ENCODE data around the gene SRSF12. TPM values are rescaled to one million over a fixed set of nuclear protein-coding genes. Genes with fewer than 3 reads are reported as not detected.

The SRSF12 gene
- polyA plus RNA-seq, 1 experiment: 0.04 TPM

- peak overlapping the region; percentile 99 for H3K4me3 ChIP-seq (ENCODE audit: low read depth, low read length)
- peak overlapping the region; percentile 98 for H3K27ac ChIP-seq (ENCODE audit: low read depth, low read length)
- DNase-seq (ENCODE audit: low read depth, low spot score): peak; percentile 91
- H3K9me3 ChIP-seq (ENCODE audit: control insufficient read depth, insufficient read depth, low read length): no peaks in the 10 kb centered on the region; the same call in 1 of the 2 replicates
- CTCF ChIA-PET: interaction anchor here (0.6 kb wide), 1 partner anchor 91 kb away, joined by 4 read pairs; no protein-coding TSS in a partner anchor
- TF ChIP-seq CTCF (IDR thresholded peaks at IDR 0.05; ENCODE audit: low read depth, low read length): no peak
- POLR2A ChIA-PET: interaction anchor here (1.0 to 2.4 kb wide), 2 partner anchors 118 to 271 kb away, joined by 3 to 13 read pairs; partner anchors contain the start of genes RNGTT and UBE2J1
- no peaks in the 10 kb centered on the region for H3K27me3 ChIP-seq (ENCODE audit: control insufficient read depth, insufficient read depth, low read length)
Observed at GRCh38 chr6:89081423-89082322, 36.2 kb downstream of the SRSF12 start.

GRCh38 chr6:89081129-89081422, 36.8 kb downstream of the SRSF12 start:
- no peak for DNase-seq (ENCODE audit: low read depth, low spot score)
- ChIA-PET POLR2A (interaction anchor here (0.6 to 2.4 kb wide), 9 partner anchors 14 to 217 kb away, joined by 3 to 21 read pairs (median 8); partner anchors contain the start of genes PM20D2 and RNGTT), CTCF (interaction anchor here (0.6 to 5.2 kb wide), 3 partner anchors 91 to 162 kb away, joined by 4 to 36 read pairs (median 4); no protein-coding TSS in a partner anchor)
- Histone ChIP-seq H3K9me3 (ENCODE audit: control insufficient read depth, insufficient read depth, low read length) (no peaks in the 10 kb centered on the region; the same call in 1 of the 2 replicates), H3K4me3 (ENCODE audit: low read depth, low read length) (peak overlapping the region; percentile 99), H3K27ac (ENCODE audit: low read depth, low read length) (peak overlapping the region; percentile 98), H3K27me3 (ENCODE audit: control insufficient read depth, insufficient read depth, low read length) (peaks cover 3% of the 10 kb centered on the region)
- no peak for TF ChIP-seq CTCF (IDR thresholded peaks at IDR 0.05; ENCODE audit: low read depth, low read length)

- CTCF ChIA-PET: interaction anchor here (0.6 to 5.2 kb wide), 6 partner anchors 44 to 163 kb away, joined by 4 to 36 read pairs (median 4); no protein-coding TSS in a partner anchor
- DNase-seq (ENCODE audit: low read depth, low spot score): peak; percentile 99
- H3K4me3 ChIP-seq (ENCODE audit: low read depth, low read length): peak within 1 kb of the TSS; percentile 99
- TF ChIP-seq CTCF (IDR thresholded peaks at IDR 0.05; ENCODE audit: low read depth, low read length): no peak
- H3K27me3 ChIP-seq (ENCODE audit: control insufficient read depth, insufficient read depth, low read length): peaks cover 3% of the 10 kb centered on the region
- peak within 1 kb of the TSS; percentile 98 for H3K27ac ChIP-seq (ENCODE audit: low read depth, low read length)
- no peaks in the 10 kb centered on the region; the same call in 1 of the 2 replicates for H3K9me3 ChIP-seq (ENCODE audit: control insufficient read depth, insufficient read depth, low read length)
- POLR2A ChIA-PET: interaction anchor here (0.6 to 2.4 kb wide), 18 partner anchors 11 to 272 kb away, joined by 3 to 21 read pairs (median 5); partner anchors contain the start of genes PM20D2, RNGTT and UBE2J1
Observed at GRCh38 chr6:89080281-89081128, 37.4 kb downstream of the SRSF12 start, which contains the start of gene PNRC1. PNRC1 (plus strand) TSS chr6:89080751; CDS start chr6:89080895, 144 bp downstream.

GRCh38 chr6:89079511-89080234, 38.2 kb downstream of the SRSF12 start:
- no peak for TF ChIP-seq CTCF (IDR thresholded peaks at IDR 0.05; ENCODE audit: low read depth, low read length)
- DNase-seq (ENCODE audit: low read depth, low spot score): no peak
- POLR2A ChIA-PET: interaction anchor here (0.8 to 2.4 kb wide), 12 partner anchors 10 to 273 kb away, joined by 3 to 21 read pairs (median 5); partner anchors contain the start of genes PM20D2, RNGTT and UBE2J1

More at GRCh38 chr6:89079511-89080234, 38.2 kb downstream of the SRSF12 start:
- Histone ChIP-seq H3K9me3 (ENCODE audit: control insufficient read depth, insufficient read depth, low read length) (no peaks in the 10 kb centered on the region; the same call in 1 of the 2 replicates), H3K27ac (ENCODE audit: low read depth, low read length) (peak overlapping the region; percentile 62), H3K4me3 (ENCODE audit: low read depth, low read length) (peak overlapping the region; percentile 99), H3K27me3 (ENCODE audit: control insufficient read depth, insufficient read depth, low read length) (peaks cover 3% of the 10 kb centered on the region)
- CTCF ChIA-PET: interaction anchor here (1.4 to 5.2 kb wide), 2 partner anchors 43 to 97 kb away, joined by 5 to 36 read pairs; no protein-coding TSS in a partner anchor

Data from AG04450 (cell line).